Ecto neural progenitor cell (in vitro differentiated cells): ENCODE measurements around the gene ST6GALNAC6.
"Not testable (repeated sequence)": the region's sequence is repeated elsewhere in the genome, so short reads cannot be mapped to it uniquely, and the experiment has no call there.

Experiments used
- DNase-seq: peaks from one replicate; pipeline ENCODE4 v3.0.0-alpha.2; 2018; ENCODE audit warnings: low spot score

ST6GALNAC6 gene

GRCh38 chr9:127873223-127873691, 26.1 kb downstream of the ST6GALNAC6 start:
- peak; percentile 70 for DNase-seq

- DNase-seq, result no peak
These were observed 26.8 kb downstream of the ST6GALNAC6 start for GRCh38 chr9:127872369-127873222.

GRCh38 chr9:127871531-127871930, 27.9 kb downstream of the ST6GALNAC6 start:
- no peak for DNase-seq

- no peak for DNase-seq
These were observed 28.5 kb downstream of the ST6GALNAC6 start for GRCh38 chr9:127870887-127871286.

GRCh38 chr9:127870153-127870491, 29.3 kb downstream of the ST6GALNAC6 start:
- not testable (repeated sequence) for DNase-seq

GRCh38 chr9:127869310-127870152, 29.9 kb downstream of the ST6GALNAC6 start:
- peak; percentile 94 for DNase-seq

- DNase-seq, result no peak
These were observed 31.0 kb downstream of the ST6GALNAC6 start for GRCh38 chr9:127868278-127868902.

GRCh38 chr9:127867356-127868277, 31.8 kb downstream of the ST6GALNAC6 start:
- no peak for DNase-seq

- no peak for DNase-seq
These were observed 32.9 kb downstream of the ST6GALNAC6 start for GRCh38 chr9:127866535-127866934.

GRCh38 chr9:127865645-127866464, 33.5 kb downstream of the ST6GALNAC6 start:
- DNase-seq, result no peak

- DNase-seq, result no peak
These were observed 36.2 kb downstream of the ST6GALNAC6 start for GRCh38 chr9:127863191-127863621.

- DNase-seq, result no peak
These were observed 37.1 kb downstream of the ST6GALNAC6 start for GRCh38 chr9:127862075-127863011.

GRCh38 chr9:127860779-127861178, 38.6 kb downstream of the ST6GALNAC6 start:
- DNase-seq, result no peak

- no peak for DNase-seq
These were observed 39.1 kb downstream of the ST6GALNAC6 start for GRCh38 chr9:127860260-127860659.

- no peak for DNase-seq
These were observed 41.3 kb downstream of the ST6GALNAC6 start for GRCh38 chr9:127858041-127858512.

GRCh38 chr9:127857278-127857677, 42.1 kb downstream of the ST6GALNAC6 start:
- no peak for DNase-seq

GRCh38 chr9:127856729-127857116, 42.7 kb downstream of the ST6GALNAC6 start:
- no peak for DNase-seq

GRCh38 chr9:127856094-127856728, 43.2 kb downstream of the ST6GALNAC6 start:
- no peak for DNase-seq

GRCh38 chr9:127855522-127855921, 43.9 kb downstream of the ST6GALNAC6 start:
- no peak for DNase-seq
